Activated CD8-positive, alpha-beta memory T cell treated with anti-CD3 and anti-CD28 coated beads for 24 hours (primary cell): Measurements from ENCODE around the gene AMER2.
"Not testable (repeated sequence)": the region's sequence is repeated elsewhere in the genome, so short reads cannot be mapped to it uniquely, and the experiment has no call there.

ENCODE experiments used
- DNase-seq: peaks from one replicate; pipeline ENCODE4 v3.0.0-alpha.2; 2020

Gene AMER2

DNA sequence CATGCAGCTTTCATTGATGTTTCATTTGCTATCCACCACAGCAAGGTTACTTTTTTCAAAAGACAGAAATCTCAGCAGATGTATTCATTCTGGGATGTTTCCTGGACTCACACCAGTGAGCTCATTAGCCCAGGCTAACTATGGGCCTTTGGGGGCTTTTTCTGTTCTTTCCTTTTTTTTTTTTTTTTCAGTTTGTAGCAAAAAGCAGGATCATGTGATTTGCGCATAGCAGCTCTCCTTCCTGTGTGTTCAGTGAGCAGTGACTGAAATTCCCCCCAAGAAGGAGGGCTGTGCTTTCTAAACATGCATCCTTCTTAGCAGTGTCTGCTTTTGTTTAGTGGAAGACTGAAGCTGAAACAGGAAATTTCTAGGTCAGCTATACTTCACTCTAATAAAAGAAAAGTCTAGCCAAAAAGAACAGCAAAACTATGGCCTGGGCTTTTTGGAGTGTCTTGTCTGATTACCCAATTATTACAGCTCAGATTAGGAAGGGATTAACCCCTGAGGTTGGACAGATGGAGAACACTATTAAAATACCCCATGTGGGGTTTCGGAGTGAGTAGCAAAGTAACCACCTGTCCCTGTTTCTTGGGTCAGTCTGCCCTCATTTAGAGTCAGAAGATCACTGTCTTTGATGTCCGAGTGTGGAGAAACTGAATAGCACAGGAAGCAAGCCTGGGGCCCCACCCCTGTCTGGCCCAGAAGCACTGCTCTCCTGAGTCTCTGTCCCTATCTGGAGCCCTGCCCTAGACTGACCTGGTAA is 8.9 kb upstream of the AMER2 start:
- no peak for DNase-seq

- no peak for DNase-seq
Measured at GRCh38 chr13:25179832-25180774, 8.0 kb upstream of the AMER2 start.

DNA sequence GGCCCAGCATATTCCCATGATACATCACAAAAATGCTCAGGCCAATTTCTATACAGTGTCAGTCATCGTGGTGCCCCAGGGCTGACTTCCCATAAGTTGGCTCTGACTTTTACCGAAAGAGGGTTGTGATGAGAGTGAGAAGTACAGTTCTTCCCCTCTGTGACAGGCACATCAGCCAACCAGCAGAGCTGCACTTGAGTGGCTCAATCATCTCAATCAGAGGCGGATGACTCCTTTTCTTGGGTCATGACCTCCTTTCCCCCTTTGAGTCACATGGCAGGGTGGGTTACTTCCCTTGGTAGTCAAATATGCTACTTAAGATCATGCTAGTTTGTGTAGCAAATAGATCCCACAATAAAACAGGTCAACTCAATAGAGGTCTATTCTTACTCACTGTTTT is 6.9 kb upstream of the AMER2 start:
- DNase-seq = no peak

- DNase-seq = no peak
Measured at GRCh38 chr13:25178070-25178469, 6.0 kb upstream of the AMER2 start.

GRCh38 chr13:25177636-25178035 is 5.5 kb upstream of the AMER2 start:
- no peak for DNase-seq

DNA sequence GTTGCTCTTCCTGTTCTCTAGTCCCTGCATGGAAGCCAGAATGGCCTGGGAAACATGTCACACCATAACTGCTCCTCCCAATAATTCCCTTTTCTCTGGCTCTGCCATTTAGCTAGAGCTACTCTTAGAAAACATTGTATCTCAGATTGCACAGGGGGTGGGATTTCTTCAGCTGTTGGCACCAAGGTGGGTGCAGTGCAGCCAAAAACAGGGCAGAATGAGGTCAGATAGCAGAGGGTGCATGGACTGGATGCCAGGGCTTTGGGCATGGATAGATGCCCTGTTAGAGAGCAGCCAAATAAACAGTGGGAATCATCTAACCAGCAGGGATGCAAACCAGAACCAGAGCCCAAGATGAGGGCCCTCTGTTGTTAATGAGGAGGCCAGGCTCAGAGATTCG is 4.9 kb upstream of the AMER2 start:
- no peak for DNase-seq

DNA sequence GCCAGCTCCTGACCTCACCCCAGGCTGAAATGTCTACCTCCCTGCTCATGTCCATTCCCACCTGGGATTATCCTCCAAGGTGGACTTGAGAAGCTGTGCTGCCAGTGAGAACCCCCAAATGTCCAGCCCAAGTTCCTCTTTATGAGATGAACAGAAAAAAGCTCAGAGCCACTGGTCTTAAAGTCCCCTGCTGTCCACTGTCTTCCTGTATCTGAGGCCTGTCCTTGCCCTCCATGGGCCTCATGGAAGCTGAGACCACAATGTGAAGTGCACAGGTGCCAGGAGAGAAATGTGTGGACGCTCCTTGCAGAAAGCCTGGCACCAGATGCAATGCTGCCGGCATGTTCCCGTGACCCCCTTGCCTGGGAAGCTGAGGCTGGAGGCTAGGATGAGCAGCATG is 3.3 kb upstream of the AMER2 start:
- DNase-seq = no peak

DNA sequence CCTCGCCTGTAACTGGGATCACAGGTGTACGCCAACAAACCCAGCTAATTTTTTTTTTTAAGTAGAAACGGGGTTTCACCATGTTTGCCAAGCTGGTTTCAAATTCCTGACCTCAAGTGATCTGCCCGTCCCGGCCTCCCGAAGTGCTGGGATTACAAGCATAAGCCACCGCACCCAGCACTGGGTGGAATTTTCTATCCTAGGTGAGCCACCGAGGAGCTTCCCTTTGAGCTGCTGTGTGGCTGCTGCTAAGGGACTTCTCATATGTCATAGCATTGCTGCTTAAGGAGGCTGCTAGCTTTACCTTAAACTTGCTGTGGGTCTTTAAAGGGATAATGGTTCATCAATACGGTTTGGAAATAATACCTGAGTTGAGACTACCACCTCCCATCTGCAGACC is 2.9 kb upstream of the AMER2 start:
- no peak for DNase-seq

DNA sequence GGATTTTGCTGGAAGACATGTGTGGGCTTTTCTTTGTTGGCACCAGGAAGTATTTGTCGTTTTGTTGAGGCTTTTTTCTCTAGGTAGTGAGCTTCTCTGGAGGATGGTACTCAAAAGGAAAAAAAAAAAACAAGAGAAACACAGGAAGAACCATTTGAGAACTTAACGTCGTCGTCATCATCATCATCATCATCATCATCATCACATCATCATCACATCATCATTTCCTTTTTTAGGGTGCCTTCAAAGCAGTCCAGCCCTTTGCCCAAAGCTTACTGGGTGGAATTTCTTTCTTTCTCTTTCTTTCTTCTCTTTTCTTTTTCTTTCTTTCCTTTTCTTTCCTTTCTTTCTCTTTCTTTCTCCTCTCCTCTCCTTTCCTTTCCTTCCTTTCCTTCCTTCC is 2.2 kb upstream of the AMER2 start:
- no peak for DNase-seq

GRCh38 chr13:25172303-25172630 is 179 bp upstream of the AMER2 start:
- DNase-seq = no peak

GRCh38 chr13:25171170-25171516 is 945 bp downstream of the AMER2 start:
- no peak for DNase-seq

- DNase-seq = no peak
Measured at GRCh38 chr13:25170554-25171111, 1.5 kb downstream of the AMER2 start.

- no peak for DNase-seq
Measured at GRCh38 chr13:25169951-25170553, 2.0 kb downstream of the AMER2 start.

DNA sequence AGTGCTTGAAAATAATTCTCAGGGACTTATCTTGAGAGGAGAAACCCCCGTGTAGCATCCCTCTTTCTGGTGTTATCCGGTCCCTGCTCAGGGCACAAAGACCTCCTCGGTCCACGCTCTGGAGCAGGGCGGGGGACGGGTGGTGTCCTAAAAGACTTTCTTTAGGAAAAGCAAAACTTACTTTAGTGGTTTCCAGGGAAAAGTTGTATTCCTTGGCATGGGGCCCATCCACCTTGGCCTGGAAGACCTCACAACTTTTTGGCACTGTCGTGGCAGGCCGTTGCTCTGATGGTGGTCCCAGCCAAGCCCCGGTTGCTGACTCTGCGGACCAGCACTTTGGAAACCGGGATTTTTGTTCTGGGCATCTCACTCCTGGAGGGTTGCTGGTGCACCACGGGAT is 2.7 kb downstream of the AMER2 start:
- no peak for DNase-seq

DNA sequence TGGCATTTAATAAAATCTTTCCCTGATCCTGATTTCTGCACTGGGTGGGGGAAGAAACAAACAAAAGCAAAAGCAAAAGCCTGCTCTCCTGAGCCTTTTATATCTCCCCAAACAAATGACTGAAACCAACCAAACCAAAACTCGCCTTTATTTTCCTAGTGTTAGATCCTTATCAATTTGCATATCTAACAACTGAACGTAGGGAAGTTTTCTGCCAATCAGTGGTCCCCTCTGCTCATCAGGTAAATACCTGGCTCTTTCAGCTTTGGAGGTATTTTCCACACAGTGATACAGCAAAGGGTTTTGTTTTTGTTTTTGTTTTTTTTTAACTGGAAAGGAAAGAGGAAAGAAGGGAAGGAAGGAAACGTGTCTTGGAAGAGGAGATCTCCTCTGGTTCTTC is 3.3 kb downstream of the AMER2 start:
- DNase-seq = no peak

GRCh38 chr13:25167382-25168174 is 4.5 kb downstream of the AMER2 start:
- no peak for DNase-seq

- no peak for DNase-seq
Measured at GRCh38 chr13:25166306-25166705, 5.8 kb downstream of the AMER2 start.

DNA sequence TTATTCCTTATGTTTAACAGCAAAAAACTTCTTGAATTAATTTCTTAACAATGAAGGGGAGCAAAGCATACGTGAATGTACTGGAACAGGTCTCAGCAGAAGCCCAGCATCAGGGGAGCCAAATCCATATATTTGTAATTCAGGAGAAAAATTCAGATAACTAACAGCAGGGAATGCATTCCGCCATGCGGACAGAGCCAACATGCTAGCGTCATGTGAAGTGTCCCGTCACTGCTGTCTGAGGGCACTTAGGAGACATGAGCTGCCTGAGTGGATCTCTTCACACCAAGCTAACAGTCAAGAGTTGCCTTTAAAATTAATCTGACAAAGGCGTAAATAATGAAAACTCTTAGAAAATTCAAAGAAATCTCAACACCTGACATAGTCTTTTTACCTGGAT is 6.4 kb downstream of the AMER2 start:
- no peak for DNase-seq

- not testable (repeated sequence) for DNase-seq
Measured at GRCh38 chr13:25165163-25165562, 6.9 kb downstream of the AMER2 start.

GRCh38 chr13:25157681-25158080 is 14.4 kb downstream of the AMER2 start:
- DNase-seq = no peak

DNA sequence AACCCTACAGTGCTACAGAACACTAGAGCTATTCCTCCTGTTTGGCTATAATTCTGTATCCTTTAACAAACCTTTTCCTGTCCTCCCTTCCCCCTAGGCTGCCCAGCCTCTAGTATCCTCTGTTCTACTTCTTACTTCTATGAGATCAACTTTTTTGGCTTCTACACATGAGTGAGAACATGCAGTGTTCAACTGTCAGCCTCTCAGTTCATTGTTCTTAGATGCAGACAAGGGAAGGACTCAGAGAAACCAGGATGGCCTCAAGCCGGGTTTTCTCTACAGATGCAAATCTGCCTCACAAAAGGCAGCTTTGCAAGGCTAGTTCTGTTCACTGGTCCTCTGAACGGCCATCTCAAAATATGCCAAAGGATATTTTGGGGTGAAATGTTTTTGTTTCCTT is 18.4 kb downstream of the AMER2 start:
- DNase-seq = no peak

GRCh38 chr13:25151626-25152195 is 20.4 kb downstream of the AMER2 start:
- no peak for DNase-seq

DNA sequence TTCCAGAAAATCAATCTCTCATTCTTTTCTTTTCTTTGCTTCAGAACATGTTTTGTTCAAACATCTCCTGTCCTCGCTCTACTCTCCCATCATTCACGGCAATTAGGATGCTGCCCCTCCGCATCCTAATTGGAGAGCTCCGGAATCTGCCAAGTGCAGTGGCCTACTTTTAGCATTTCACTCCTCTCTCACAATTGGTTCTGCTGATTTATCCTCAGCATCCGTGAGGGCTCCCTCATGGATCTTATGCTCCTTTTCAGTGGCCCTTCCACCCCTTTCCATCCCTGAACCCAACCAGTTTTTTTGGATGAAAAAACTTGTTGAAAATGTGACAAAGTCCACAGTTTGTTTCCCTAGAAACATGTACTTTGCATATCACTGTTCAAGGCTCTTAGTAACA is 22.4 kb downstream of the AMER2 start:
- DNase-seq = no peak
